ENCODE data around the gene NTN3. TPM values are rescaled to one million over a fixed set of nuclear protein-coding genes. Genes with fewer than 3 reads are reported as not detected.

NTN3 gene
- polyA plus RNA-seq, 2 of the 4 experiments (the other 2 are of a cell fraction): not detected

DNA sequence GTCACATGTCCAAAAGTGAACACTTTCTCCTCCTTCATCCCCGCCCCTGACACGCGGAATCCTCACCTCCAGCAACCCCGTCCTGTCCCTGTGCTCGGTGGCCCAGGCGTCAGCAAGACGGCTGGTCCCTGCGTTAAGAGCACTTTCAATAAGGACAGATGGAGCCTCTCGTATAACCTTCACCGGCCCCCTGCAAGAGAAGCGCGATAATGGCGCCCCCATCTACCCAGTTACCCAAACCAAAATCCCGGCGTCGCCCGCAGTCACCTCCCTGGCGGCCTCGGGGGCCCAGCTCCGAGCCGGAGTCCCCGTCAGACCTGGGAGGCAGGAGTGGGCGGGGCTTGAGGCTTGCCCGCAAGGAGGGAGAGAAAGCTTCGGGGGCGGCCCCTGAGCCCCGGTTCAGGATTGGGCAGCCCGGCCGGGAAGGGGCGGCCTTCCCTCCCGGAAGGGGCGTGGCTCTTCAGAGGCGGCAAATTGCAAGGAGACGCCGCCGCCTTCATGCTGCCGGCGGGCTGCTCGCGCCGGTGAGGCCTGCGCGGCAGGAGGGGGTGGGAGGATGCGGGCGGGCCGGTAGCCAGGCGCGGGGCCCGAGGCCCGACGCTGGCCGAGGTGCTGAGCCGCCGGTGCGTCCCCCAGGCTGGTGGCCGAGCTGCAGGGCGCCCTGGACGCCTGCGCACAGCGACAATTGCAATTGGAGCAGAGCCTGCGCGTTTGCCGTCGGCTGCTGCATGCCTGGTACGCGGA is 11.3 kb upstream of the NTN3 start, which contains the start of gene TEDC2 (continued):
- TF ChIP-seq, protein P1, sequence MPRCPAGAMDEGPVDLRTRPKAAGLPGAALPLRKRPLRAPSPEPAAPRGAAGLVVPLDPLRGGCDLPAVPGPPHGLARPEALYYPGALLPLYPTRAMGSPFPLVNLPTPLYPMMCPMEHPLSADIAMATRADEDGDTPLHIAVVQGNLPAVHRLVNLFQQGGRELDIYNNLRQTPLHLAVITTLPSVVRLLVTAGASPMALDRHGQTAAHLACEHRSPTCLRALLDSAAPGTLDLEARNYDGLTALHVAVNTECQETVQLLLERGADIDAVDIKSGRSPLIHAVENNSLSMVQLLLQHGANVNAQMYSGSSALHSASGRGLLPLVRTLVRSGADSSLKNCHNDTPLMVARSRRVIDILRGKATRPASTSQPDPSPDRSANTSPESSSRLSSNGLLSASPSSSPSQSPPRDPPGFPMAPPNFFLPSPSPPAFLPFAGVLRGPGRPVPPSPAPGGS (IDR thresholded peaks at IDR 0.05): 0 out of 3 replicates have a peak, but pooled peaks have one; percentile 22

GRCh38 chr16:2460391-2460713 is 10.7 kb upstream of the NTN3 start:
- Histone ChIP-seq H3K9me3 (no peaks in the 10 kb centered on the region), H3K4me2 (peak overlapping the region; percentile 86), H3K27ac (peak overlapping the region; percentile 72 to 92), H3K4me3 (peak overlapping the region; percentile 52), H3K4me1 (peaks cover 11% of the 10 kb centered on the region; the same call in 1 of the 3 replicates)
- POLR2A ChIA-PET: interaction anchor here (0.6 to 1.7 kb wide), 2 partner anchors 187 to 305 kb away, joined by 3 to 5 read pairs; partner anchors contain the start of gene TRAF7
- ATAC-seq: no peak; a peak in 1 of 6 replicates
- DNase-seq (ENCODE audit: low read depth in 1 of 2, low spot score in 1 of 2): no peak
- no peak for FAIRE-seq
- CTCF ChIA-PET: interaction anchor here (0.8 to 8.5 kb wide), 7 partner anchors 9 to 41 kb away, joined by 3 to 40 read pairs (median 4); no protein-coding TSS in a partner anchor
- TF ChIP-seq PHF8 (IDR thresholded peaks at IDR 0.05; ENCODE audit: borderline replicate concordance, low read depth) (peak; percentile 42; the same call in 1 of the 2 replicates), CTCF (IDR thresholded peaks at IDR 0.05) (no peak)
- 17% methylated on average over 11 of the region's 20 CpGs for WGBS (ENCODE audit: missing lambda C conversion rate)

GRCh38 chr16:2460916-2461315 is 10.2 kb upstream of the NTN3 start:
- H3K9me3 ChIP-seq: no peaks in the 10 kb centered on the region
- no peak for DNase-seq (ENCODE audit: low read depth in 1 of 2, low spot score in 1 of 2)
- peaks cover 11% of the 10 kb centered on the region; the same call in 1 of the 3 replicates for H3K4me1 ChIP-seq
- ATAC-seq: no peak
- peak overlapping the region; percentile 52 for H3K4me3 ChIP-seq
- H3K4me2 ChIP-seq: peak overlapping the region; percentile 86
- TF ChIP-seq POLR2AphosphoS2 (conservative IDR thresholded peaks at IDR 0.05; ENCODE audit: low read length): no peak
- TF ChIP-seq ZFP36 (IDR thresholded peaks at IDR 0.05; ENCODE audit: borderline replicate concordance, partially characterized antibody): no peak
- no peak for TF ChIP-seq ESRRA (IDR thresholded peaks at IDR 0.05; ENCODE audit: borderline replicate concordance, low read length)
- TF ChIP-seq EP300 (IDR thresholded peaks at IDR 0.05): no peak
- TF ChIP-seq TFCP2L1 (CRISPR knock-in tag; IDR thresholded peaks at IDR 0.05): no peak
- no peak for TF ChIP-seq PHF8 (IDR thresholded peaks at IDR 0.05; ENCODE audit: borderline replicate concordance, low read depth)
- TF ChIP-seq, protein P2, sequence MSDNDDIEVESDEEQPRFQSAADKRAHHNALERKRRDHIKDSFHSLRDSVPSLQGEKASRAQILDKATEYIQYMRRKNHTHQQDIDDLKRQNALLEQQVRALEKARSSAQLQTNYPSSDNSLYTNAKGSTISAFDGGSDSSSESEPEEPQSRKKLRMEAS (IDR thresholded peaks at IDR 0.05): no peak
- TF ChIP-seq, protein P3, sequence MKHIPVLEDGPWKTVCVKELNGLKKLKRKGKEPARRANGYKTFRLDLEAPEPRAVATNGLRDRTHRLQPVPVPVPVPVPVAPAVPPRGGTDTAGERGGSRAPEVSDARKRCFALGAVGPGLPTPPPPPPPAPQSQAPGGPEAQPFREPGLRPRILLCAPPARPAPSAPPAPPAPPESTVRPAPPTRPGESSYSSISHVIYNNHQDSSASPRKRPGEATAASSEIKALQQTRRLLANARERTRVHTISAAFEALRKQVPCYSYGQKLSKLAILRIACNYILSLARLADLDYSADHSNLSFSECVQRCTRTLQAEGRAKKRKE (CRISPR knock-in tag; IDR thresholded peaks at IDR 0.05; ENCODE audit: low read depth): no peak
- TF ChIP-seq, protein P4, sequence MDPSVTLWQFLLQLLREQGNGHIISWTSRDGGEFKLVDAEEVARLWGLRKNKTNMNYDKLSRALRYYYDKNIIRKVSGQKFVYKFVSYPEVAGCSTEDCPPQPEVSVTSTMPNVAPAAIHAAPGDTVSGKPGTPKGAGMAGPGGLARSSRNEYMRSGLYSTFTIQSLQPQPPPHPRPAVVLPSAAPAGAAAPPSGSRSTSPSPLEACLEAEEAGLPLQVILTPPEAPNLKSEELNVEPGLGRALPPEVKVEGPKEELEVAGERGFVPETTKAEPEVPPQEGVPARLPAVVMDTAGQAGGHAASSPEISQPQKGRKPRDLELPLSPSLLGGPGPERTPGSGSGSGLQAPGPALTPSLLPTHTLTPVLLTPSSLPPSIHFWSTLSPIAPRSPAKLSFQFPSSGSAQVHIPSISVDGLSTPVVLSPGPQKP (IDR thresholded peaks at IDR 0.05; ENCODE audit: low read depth, low read length): no peak
- no peak for TF ChIP-seq NFE2L2 (conservative IDR thresholded peaks at IDR 0.05; ENCODE audit: low read length)
- no peak for TF ChIP-seq RARB (CRISPR knock-in tag; IDR thresholded peaks at IDR 0.05)
- CTCF ChIA-PET: interaction anchor here (0.6 to 8.5 kb wide), 4 partner anchors 12 to 262 kb away, joined by 3 to 40 read pairs (median 4); partner anchors contain the start of gene ABCA3
- 84% methylated on average over 7 of the region's 13 CpGs for WGBS (ENCODE audit: missing lambda C conversion rate)
- no peak for FAIRE-seq
- POLR2A ChIA-PET: no interaction called here
- H3K27ac ChIP-seq: peak overlapping the region in 1 of 2 experiments; percentile 92; a peak in 3 of 6 replicates

Data from A549 (cell line).